Posterior vena cava (tissue), 2 donors: ENCODE results near the gene MEST. TPM values are rescaled to one million over a fixed set of nuclear protein-coding genes. Genes with fewer than 3 reads are reported as not detected.
"Not testable (repeated sequence)": the region's sequence is repeated elsewhere in the genome, so short reads cannot be mapped to it uniquely, and the experiment has no call there.

Source experiments
- DNase-seq: peaks from one replicate; pipeline ENCODE4 v3.0.0-alpha.2; 2020; ENCODE audit warnings: low spot score
- intact Hi-C, 2 donors: fragments of 100-400 bp; cut with DNase I; formaldehyde crosslinking; loops; one replicate each; pipeline versions ENCODE4 v1.14.1 to v1.14.2; 2022 to 2023
- long read RNA-seq, 2 donors: library from polyadenylated mRNA; unstranded; transcript quantifications; one replicate each; pipeline ENCODE4 v2.0.0, GENCODE V29; 2020 to 2021
- total RNA-seq, 2 donors: library from RNA; stranded (reverse); fragmentation: NEBNext Ultra II Directional; extraction: Animal tissue kit (Norgen Biotek cat#: 25700); gene quantifications; one replicate each; pipeline ENCODE4 v1.2.1, GENCODE V29; 2021
- donor health status: DM: yes; HTN: yes; CAD: no.
- donor health status: DM: yes; HTN: yes; CAD: no.

Gene MEST
- total RNA-seq = 10 to 100 TPM in 1 of 2 donors, 1 to 10 TPM in 1; 6.0 to 19.8 TPM
- long read RNA-seq, donor 1, partial matches to known transcripts = 2 of 5 reads
- long read RNA-seq, donor 1, other reads (novel, unspliced or antisense) = 1 of 5 reads
- long read RNA-seq, donor 2, partial matches to known transcripts = 0 of 1 reads
- long read RNA-seq, donor 2, other reads (novel, unspliced or antisense) = 1 of 1 reads

GRCh38 chr7:130491841-130492522, at the start of gene MEST:
Gene MEST (plus strand): TSS chr7:130492085. CDS start chr7:130492314, 229 bp downstream.
- intact Hi-C loops = loop anchor here in 1 of 2 donors (10.0 kb wide), 1 partner anchor 217 kb away; no protein-coding TSS in a partner anchor
- DNase-seq = no peak

GRCh38 chr7:130442601-130443000, 49.3 kb upstream of the MEST start:
- no peak for DNase-seq
- intact Hi-C loops = no loop called here

- no peak for DNase-seq
- intact Hi-C loops = no loop called here
Observed at GRCh38 chr7:130444234-130444633, 47.7 kb upstream of the MEST start.

GRCh38 chr7:130444751-130445407, 47.0 kb upstream of the MEST start:
- intact Hi-C loops = no loop called here

GRCh38 chr7:130446259-130446658, 45.6 kb upstream of the MEST start:
- no peak for DNase-seq
- intact Hi-C loops = no loop called here

More at GRCh38 chr7:130444751-130445407, 47.0 kb upstream of the MEST start:
- no peak for DNase-seq

GRCh38 chr7:130451344-130451743, 40.5 kb upstream of the MEST start:
- intact Hi-C loops, DNase-seq: not testable (repeated sequence)

GRCh38 chr7:130452951-130453350, 38.9 kb upstream of the MEST start:
- DNase-seq = no peak
- intact Hi-C loops = no loop called here

- intact Hi-C loops = no loop called here
- no peak for DNase-seq
Observed at GRCh38 chr7:130454959-130455358, 36.9 kb upstream of the MEST start.

GRCh38 chr7:130458257-130458656, 33.6 kb upstream of the MEST start:
- no peak for DNase-seq
- intact Hi-C loops = no loop called here

- no peak for DNase-seq
- intact Hi-C loops = no loop called here
Observed at GRCh38 chr7:130461272-130461671, 30.6 kb upstream of the MEST start.

GRCh38 chr7:130463553-130464434, 28.1 kb upstream of the MEST start:
- no peak for DNase-seq
- intact Hi-C loops = no loop called here

GRCh38 chr7:130468612-130469011, 23.3 kb upstream of the MEST start:
- intact Hi-C loops = no loop called here
- no peak for DNase-seq

- intact Hi-C loops = no loop called here
- no peak for DNase-seq
Observed at GRCh38 chr7:130471974-130472373, 19.9 kb upstream of the MEST start.

- no peak for DNase-seq
- intact Hi-C loops = no loop called here
Observed at GRCh38 chr7:130473289-130473688, 18.6 kb upstream of the MEST start.

- DNase-seq = no peak
- intact Hi-C loops = no loop called here
Observed at GRCh38 chr7:130473876-130474275, 18.0 kb upstream of the MEST start.

- intact Hi-C loops = no loop called here
- DNase-seq = no peak
Observed at GRCh38 chr7:130475776-130476175, 16.1 kb upstream of the MEST start.

GRCh38 chr7:130476297-130477150, 15.4 kb upstream of the MEST start:
- intact Hi-C loops = no loop called here
- DNase-seq = no peak

GRCh38 chr7:130478991-130479390, 12.9 kb upstream of the MEST start:
- intact Hi-C loops = no loop called here
- no peak for DNase-seq
